Heart left ventricle (tissue), 16 donors: ENCODE results near the gene PREX1. TPM values are rescaled to one million over a fixed set of nuclear protein-coding genes. Genes with fewer than 3 reads are reported as not detected.

Experiments used
- ATAC-seq, 4 donors: fragments of 200-7000 bp; cut with Tn5 transposase; one replicate each; pipeline ENCODE4 v1.9.1; 2020 to 2022; ENCODE audit warnings: moderate library complexity in 4 of 4, mild to moderate bottlenecking in 3 of 4, moderate number of reproducible peaks in 1 of 4
- DNase-seq, 5 donors: peaks; one replicate each; pipeline ENCODE4 v3.0.0-alpha.2; 2020
- H3K27ac ChIP-seq, 12 donors: fragments of 200-600 bp; sonication (generic) in 4 of 12; one replicate each; pipeline versions ENCODE4 v1.5.0 to v1.8.0; 2016 to 2022; ENCODE audit warnings: mild to moderate bottlenecking in 2 of 12
- H3K27me3 ChIP-seq, 9 donors: fragments of 200-600 bp; sonication (generic) in 2 of 9; one replicate each; pipeline versions ENCODE4 v1.5.1 to v1.8.0; 2016 to 2022; ENCODE audit warnings: mild to moderate bottlenecking in 3 of 9
- H3K36me3 ChIP-seq, 9 donors: fragments of 200-600 bp; sonication (generic) in 2 of 9; one replicate each; pipeline versions ENCODE4 v1.5.0 to v1.8.0; 2018 to 2022; ENCODE audit warnings: mild to moderate bottlenecking in 2 of 9
- H3K4me1 ChIP-seq, 12 donors: fragments of 200-600 bp; sonication (generic) in 4 of 12; one replicate each; pipeline versions ENCODE4 v1.5.0 to v1.8.0; 2016 to 2022; ENCODE audit warnings: mild to moderate bottlenecking in 3 of 12
- H3K4me3 ChIP-seq, 12 donors: fragments of 200-600 bp; sonication (generic) in 4 of 12; one replicate each; pipeline versions ENCODE4 v1.5.0 to v1.8.0; 2017 to 2022; ENCODE audit warnings: mild to moderate bottlenecking in 9 of 12, moderate library complexity in 4 of 12
- H3K9me3 ChIP-seq, 12 donors: fragments of 200-600 bp; sonication (generic) in 4 of 12; one replicate each; pipeline versions ENCODE4 v1.5.0 to v1.8.0; 2016 to 2022; ENCODE audit warnings: mild to moderate bottlenecking in 1 of 12
- CTCF ChIP-seq, 12 donors: fragments of 200-600 bp; sonication (generic) in 4 of 12; IDR thresholded peaks; one replicate each; pipeline versions ENCODE4 v1.5.0 to v1.8.0; 2018 to 2022; ENCODE audit warnings: antibody characterized with exemption in 12 of 12, mild to moderate bottlenecking in 5 of 12
- POLR2A ChIP-seq, 2 donors: fragments of 450-650 bp; IDR thresholded peaks; one replicate each; pipeline ENCODE4 v1.6.1; 2017; ENCODE audit warnings: antibody characterized with exemption in 2 of 2, mild to moderate bottlenecking in 2 of 2, moderate library complexity in 2 of 2
- WGBS, 4 donors: extraction: QIAGEN DNeasy Blood & Tissue Kit in 2 of 4; methylation state at CpG; one replicate each; pipeline versions ENCODE4 v1.1.5 to v1.1.7; 2013 to 2018; 5-methylcytosine and 5-hydroxymethylcytosine counted together
- intact Hi-C, 10 donors: fragments of 100-400 bp; cut with DNase I; formaldehyde crosslinking; loops; one replicate each; pipeline versions ENCODE4 v1.11.1 to v1.14.2; 2022
- polyA plus RNA-seq, 2 donors: library from polyadenylated mRNA; stranded (reverse); fragments of 200-250 nt; gene quantifications; one replicate each; pipeline ENCODE4 v1.2.3, GENCODE V29; 2013
- total RNA-seq, 9 donors: library from RNA; depleted of rRNA in 2 of 9; stranded (reverse); fragments of >200 nt in 2 of 9; fragmentation: NEBNext Ultra II Directional in 3 of 9; extraction: Animal tissue kit (Norgen Biotek cat#: 25700) in 3 of 9; gene quantifications; one replicate each; pipeline versions ENCODE4 v1.1.0 to v1.2.4, GENCODE V29; 2016 to 2023
- donor health status: ischemic (EF 13 %, LVEDD 7.1; RV severe dilation, severe dysfunction).
- donor health status: healthy with polysubstance abuse.
- donor health status: DM: no; HTN: yes; CAD: no.
- donor health status: DM: no; HTN: no; CAD: no.
- donor health status: ischemic (EF 25% LVEDD 6.9; RV normal size, moderate dysfunction).
- donor health status: ischemic (EF 25% LVEDD 5.7; RV mildly dilated, moderate dysfunction).
- donor health status: healthy.
- donor health status: DM: yes; HTN: yes; CAD: no.
- donor health status: ischemic (EF 35%, LVEDD 5.7; RV mildly dilated, moderate dysfunction).
- donor health status: nonischemic (EF 11% LVEDD 7.7; RV severe dilation, severe dysfunction).
- donor health status: DM: yes; HTN: yes; CAD: no.
- donor health status: PGD.
- donor health status: ischemic (EF 29% LVEDD 5.4; RV normal size, mild dysfunction).
- donor health status: nonischemic (EF 23%, LVEDD 6.1; RV moderate dilation, normal function).

The PREX1 gene
- total and polyA plus RNA-seq, 11 donors = 7.2 to 41.5 (median 11.9) TPM

- Histone ChIP-seq H3K36me3 (peaks cover 0 to 32% (median 0%) of the 10 kb centered on the region in 9 donors), H3K27me3 (no peaks in the 10 kb centered on the region), H3K4me1 (peaks cover 0 to 69% (median 13%) of the 10 kb centered on the region in 12 donors), H3K4me3 (no peak overlapping the region), H3K9me3 (no peaks in the 10 kb centered on the region), H3K27ac (no peak overlapping the region)
- TF ChIP-seq CTCF (IDR thresholded peaks at IDR 0.05) (no peak), POLR2A (IDR thresholded peaks at IDR 0.05) (no peak)
- ATAC-seq (no peak), DNase-seq (no peak)
- WGBS, 4 donors = 82 to 90% (median 87%) methylated on average over 4 of the region's 4 CpGs
- intact Hi-C loops = loop anchor here in 1 of 10 donors (5.0 kb wide), 1 partner anchor 78 kb away; no protein-coding TSS in a partner anchor
These were observed 118.1 kb downstream of the PREX1 start for GRCh38 chr20:48709744-48710143.

- Histone ChIP-seq H3K4me3 (no peak overlapping the region), H3K4me1 (peaks cover 0 to 68% (median 14%) of the 10 kb centered on the region in 12 donors), H3K27me3 (no peaks in the 10 kb centered on the region), H3K36me3 (peaks cover 0 to 38% (median 0%) of the 10 kb centered on the region in 9 donors), H3K27ac (no peak overlapping the region), H3K9me3 (no peaks in the 10 kb centered on the region)
- DNase-seq = no peak
- 84 to 91% (median 87%) methylated on average over 18 of the region's 18 CpGs for WGBS, 4 donors
- TF ChIP-seq POLR2A (IDR thresholded peaks at IDR 0.05) (no peak), CTCF (IDR thresholded peaks at IDR 0.05) (no peak)
- ATAC-seq = no peak
- intact Hi-C loops = no loop called here
These were observed 118.6 kb downstream of the PREX1 start for GRCh38 chr20:48709058-48709691.

GRCh38 chr20:48708630-48709029, 119.2 kb downstream of the PREX1 start:
- ATAC-seq = no peak
- WGBS, 4 donors = 80 to 91% (median 84%) methylated on average over 11 of the region's 11 CpGs
- Histone ChIP-seq H3K9me3 (no peaks in the 10 kb centered on the region), H3K27me3 (no peaks in the 10 kb centered on the region), H3K4me3 (no peak overlapping the region), H3K27ac (no peak overlapping the region), H3K4me1 (peaks cover 0 to 68% (median 15%) of the 10 kb centered on the region in 12 donors), H3K36me3 (peaks cover 0 to 43% (median 0%) of the 10 kb centered on the region in 9 donors)
- no peak for DNase-seq
- intact Hi-C loops = no loop called here
- no peak for TF ChIP-seq POLR2A (IDR thresholded peaks at IDR 0.05)
- TF ChIP-seq CTCF (IDR thresholded peaks at IDR 0.05) = no peak

- DNase-seq (no peak), ATAC-seq (no peak)
- Histone ChIP-seq H3K27me3 (no peaks in the 10 kb centered on the region), H3K27ac (no peak overlapping the region), H3K4me3 (no peak overlapping the region), H3K9me3 (no peaks in the 10 kb centered on the region), H3K4me1 (peaks cover 0 to 68% (median 20%) of the 10 kb centered on the region in 12 donors), H3K36me3 (peaks cover 0 to 48% (median 0%) of the 10 kb centered on the region in 9 donors)
- WGBS, 4 donors = 92 to 95% (median 95%) methylated on average over 7 of the region's 7 CpGs
- TF ChIP-seq CTCF (IDR thresholded peaks at IDR 0.05) (no peak), POLR2A (IDR thresholded peaks at IDR 0.05) (no peak)
- intact Hi-C loops = no loop called here
These were observed 119.7 kb downstream of the PREX1 start for GRCh38 chr20:48708116-48708515.
